ENCODE results near the gene L3MBTL3. TPM values are rescaled to one million over a fixed set of nuclear protein-coding genes. Genes with fewer than 3 reads are reported as not detected.

Gene L3MBTL3
- polyA plus RNA-seq, 1 of the 3 experiments (the other 2 are of a cell fraction) = 12.6 TPM

- DNase-seq = peak; percentile 26
- H3K4me1 ChIP-seq (ENCODE audit: control insufficient read depth in 1 of 2, insufficient read depth in 2 of 2, low read depth in 1 of 2, low read length in 1 of 2) = peaks cover 2 to 10% of the 10 kb centered on the region in 2 experiments
- peak overlapping the region; percentile 56 to 87; a peak in 3 of 4 replicates for H3K27ac ChIP-seq (ENCODE audit: low read depth in 2 of 2, low read length in 1 of 2)
- peak overlapping the region; percentile 94 for H3K4me2 ChIP-seq
- H3K9ac ChIP-seq = peak overlapping the region; percentile 72
- H3F3A ChIP-seq (replicated peaks; ENCODE audit: insufficient read depth) = peaks cover 9% of the 10 kb centered on the region
- H3K36me3 ChIP-seq (replicated peaks in 1 of 2; ENCODE audit: control insufficient read depth in 1 of 2, insufficient read depth in 2 of 2, low read length in 1 of 2) = peaks cover 3 to 19% of the 10 kb centered on the region in 2 experiments
- CTCF ChIA-PET = interaction anchor here (0.6 to 1.9 kb wide), 6 partner anchors 12 to 421 kb away, joined by 3 to 15 read pairs (median 4); no protein-coding TSS in a partner anchor
- H3K9me3 ChIP-seq = no peaks in the 10 kb centered on the region
- POLR2A ChIA-PET = no interaction called here
- peak overlapping the region; percentile 64 to 86 for H3K4me3 ChIP-seq (ENCODE audit: low read depth in 2 of 2, low read length in 1 of 2)
- H4K20me1 ChIP-seq (ENCODE audit: insufficient read depth) = no peaks in the 10 kb centered on the region; the same call in 1 of the 2 replicates
- no peaks in the 10 kb centered on the region for H3K9me2 ChIP-seq
- peak overlapping the region; percentile 90 for H2AFZ ChIP-seq (ENCODE audit: low read depth)
- WGBS (ENCODE audit: low lambda C conversion rate) = 2% methylated on average over 38 of the region's 84 CpGs
- H3K27me3 ChIP-seq (ENCODE audit: insufficient read depth) = no peaks in the 10 kb centered on the region
- no peak for TF ChIP-seq RAD21 (IDR thresholded peaks at IDR 0.05; ENCODE audit: low read length)
- TF ChIP-seq IRF3 (IDR thresholded peaks at IDR 0.05; ENCODE audit: low read depth, low read length) = no peak
- 0 out of 2 replicates have a peak, but pooled peaks have one; percentile 11 for TF ChIP-seq TAF1 (IDR thresholded peaks at IDR 0.05; ENCODE audit: borderline replicate concordance, low read depth, low read length)
- H3K79me2 ChIP-seq (ENCODE audit: insufficient read depth) = peaks cover 46% of the 10 kb centered on the region
Observed at GRCh38 chr6:130020073-130020906, 1.9 kb downstream of the L3MBTL3 start.

- peak; percentile 60 for DNase-seq
- Histone ChIP-seq H3F3A (replicated peaks; ENCODE audit: insufficient read depth) (peaks cover 9% of the 10 kb centered on the region), H3K27me3 (ENCODE audit: insufficient read depth) (no peaks in the 10 kb centered on the region), H3K36me3 (replicated peaks in 1 of 2; ENCODE audit: control insufficient read depth in 1 of 2, insufficient read depth in 2 of 2, low read length in 1 of 2) (peaks cover 3 to 23% of the 10 kb centered on the region in 2 experiments), H3K4me2 (peak overlapping the region; percentile 94), H3K9ac (peak overlapping the region; percentile 72), H2AFZ (ENCODE audit: low read depth) (peak overlapping the region; percentile 90), H3K9me2 (no peaks in the 10 kb centered on the region), H3K4me3 (ENCODE audit: low read depth in 2 of 2, low read length in 1 of 2) (peak overlapping the region; percentile 64 to 86), H3K27ac (ENCODE audit: low read depth in 2 of 2, low read length in 1 of 2) (peak overlapping the region; percentile 56 to 87; a peak in 3 of 4 replicates), H3K79me2 (ENCODE audit: insufficient read depth) (peaks cover 53% of the 10 kb centered on the region), H3K9me3 (no peaks in the 10 kb centered on the region), H3K4me1 (ENCODE audit: control insufficient read depth in 1 of 2, insufficient read depth in 2 of 2, low read depth in 1 of 2, low read length in 1 of 2) (peaks cover 2 to 10% of the 10 kb centered on the region in 2 experiments), H4K20me1 (ENCODE audit: insufficient read depth) (no peaks in the 10 kb centered on the region; the same call in 1 of the 2 replicates)
- WGBS (ENCODE audit: low lambda C conversion rate) = 6% methylated on average over 29 of the region's 29 CpGs
- CTCF ChIA-PET = interaction anchor here (0.6 to 1.9 kb wide), 29 partner anchors 10 to 504 kb away, joined by 3 to 15 read pairs (median 3); no protein-coding TSS in a partner anchor
- POLR2A ChIA-PET = no interaction called here
- TF ChIP-seq YY1 (IDR thresholded peaks at IDR 0.05; ENCODE audit: low read depth) = no peak
- TF ChIP-seq PBX3 (IDR thresholded peaks at IDR 0.05) = no peak
- peak; percentile 65; the same call in 1 of the 2 replicates for TF ChIP-seq SIN3A (IDR thresholded peaks at IDR 0.05; ENCODE audit: borderline replicate concordance, low read depth, low read length)
- TF ChIP-seq IRF3 (IDR thresholded peaks at IDR 0.05; ENCODE audit: low read depth, low read length) = no peak
- no peak for TF ChIP-seq GABPA (IDR thresholded peaks at IDR 0.05; ENCODE audit: low read depth)
- TF ChIP-seq ELF1 (IDR thresholded peaks at IDR 0.05) = no peak
- 0 out of 2 replicates have a peak, but pooled peaks have one; percentile 36 for TF ChIP-seq MXI1 (IDR thresholded peaks at IDR 0.05; ENCODE audit: low read depth, low read length)
- 0 out of 2 replicates have a peak, but pooled peaks have one; percentile 28 for TF ChIP-seq POLR2AphosphoS5 (IDR thresholded peaks at IDR 0.05; ENCODE audit: low read depth, low read length)
- TF ChIP-seq FOSL2 (IDR thresholded peaks at IDR 0.05; ENCODE audit: borderline replicate concordance, low read depth) = no peak
- no peak for TF ChIP-seq GATA2 (CRISPR knock-in tag; IDR thresholded peaks at IDR 0.05)
- no peak for TF ChIP-seq TCF12 (IDR thresholded peaks at IDR 0.05)
- TF ChIP-seq TAF1 (IDR thresholded peaks at IDR 0.05; ENCODE audit: borderline replicate concordance, low read depth, low read length) = peak; percentile 33; the same call in 1 of the 2 replicates
- TF ChIP-seq CTCF (IDR thresholded peaks at IDR 0.05) = peak; percentile 85
- peak; percentile 62; the same call in 1 of the 2 replicates for TF ChIP-seq RCOR1 (IDR thresholded peaks at IDR 0.05; ENCODE audit: low read length)
- no peak for TF ChIP-seq MAX (IDR thresholded peaks at IDR 0.05; ENCODE audit: low read depth)
- no peak for TF ChIP-seq EP300 (IDR thresholded peaks at IDR 0.05; ENCODE audit: borderline replicate concordance in 1 of 2, low read depth in 1 of 2, low read length in 1 of 2)
- TF ChIP-seq FOXJ3 (CRISPR knock-in tag; IDR thresholded peaks at IDR 0.05) = no peak
- TF ChIP-seq CHD2 (IDR thresholded peaks at IDR 0.05; ENCODE audit: low read length, partially characterized antibody) = no peak
Observed at GRCh38 chr6:130020907-130021629, 2.7 kb downstream of the L3MBTL3 start.

Measured in SK-N-SH (cell line).